Endodermal cell (in vitro differentiated cells): Measurements from ENCODE around the gene PTPRT. TPM values are rescaled to one million over a fixed set of nuclear protein-coding genes. Genes with fewer than 3 reads are reported as not detected.

Experiments used
- DNase-seq: peaks from one replicate; pipeline ENCODE4 v3.0.0-alpha.2; 2017
- H3K27ac ChIP-seq: 2 replicates; pipeline ENCODE4 v1.5.1; 2013; ENCODE audit warnings: mild to moderate bottlenecking, low read depth, low read length, moderate library complexity
- H3K27me3 ChIP-seq: 2 replicates; pipeline ENCODE4 v1.6.1; 2013; ENCODE audit warnings: mild to moderate bottlenecking, low read length, moderate library complexity; ENCODE audit not compliant: insufficient read depth, control insufficient read depth, poor library complexity, severe bottlenecking
- H3K36me3 ChIP-seq: 2 replicates; pipeline ENCODE4 v1.7.0; 2013; ENCODE audit warnings: mild to moderate bottlenecking, low read length, moderate library complexity; ENCODE audit not compliant: control insufficient read depth, insufficient read depth
- H3K4me1 ChIP-seq: one replicate; pipeline ENCODE4 v1.7.0; 2013; ENCODE audit warnings: low read length; ENCODE audit not compliant: control insufficient read depth, insufficient read depth
- H3K4me3 ChIP-seq: 2 replicates; pipeline ENCODE4 v1.5.1; 2013; ENCODE audit warnings: mild to moderate bottlenecking, low read length, moderate library complexity
- H3K9ac ChIP-seq: 2 replicates; pipeline ENCODE4 v1.6.1; 2013; ENCODE audit warnings: mild to moderate bottlenecking, low read length, moderate library complexity; ENCODE audit not compliant: poor library complexity, severe bottlenecking; ENCODE audit errors: extremely low read depth
- H3K9me3 ChIP-seq: 2 replicates; pipeline ENCODE4 v1.6.1; 2013; ENCODE audit warnings: mild to moderate bottlenecking, low read length, moderate library complexity; ENCODE audit not compliant: control insufficient read depth
- H3K27ac Mint-ChIP-seq: 2 replicates; pipeline ENCODE4 v1.8.0; 2020; ENCODE audit warnings: mixed read lengths
- H3K27me3 Mint-ChIP-seq: 2 replicates; pipeline ENCODE4 v1.8.0; 2021; ENCODE audit warnings: mild to moderate bottlenecking, mixed read lengths; ENCODE audit not compliant: insufficient read depth
- H3K36me3 Mint-ChIP-seq: 2 replicates; pipeline ENCODE4 v1.8.0; 2020; ENCODE audit warnings: low read depth, mixed read lengths
- H3K4me1 Mint-ChIP-seq: 2 replicates; pipeline ENCODE4 v1.8.0; 2020; ENCODE audit warnings: mixed read lengths
- H3K4me3 Mint-ChIP-seq: 2 replicates; pipeline ENCODE4 v1.8.0; 2020; ENCODE audit warnings: mild to moderate bottlenecking, moderate library complexity, mixed read lengths
- H3K9me3 Mint-ChIP-seq: 2 replicates; pipeline ENCODE4 v1.8.0; 2020; ENCODE audit warnings: mild to moderate bottlenecking, mixed read lengths
- WGBS, 2 experiments: methylation state at CpG; one replicate each; pipeline versions ENCODE4 v1.1.5 to v1.1.7; 2013; ENCODE audit warnings: missing lambda C conversion rate in 2 of 2, mixed read lengths in 1 of 2; ENCODE audit not compliant: insufficient coverage in 1 of 2, insufficient read length in 1 of 2; 5-methylcytosine and 5-hydroxymethylcytosine counted together
- total RNA-seq, 2 donors: library from RNA; stranded (reverse); fragmentation: NEBNext Ultra II Directional in 1 of 2; extraction: Animal tissue kit (Norgen Biotek cat#: 25700) in 1 of 2; gene quantifications; 2 replicates in 1 of 2; 3 replicates in 1 of 2; pipeline ENCODE4 v1.2.1, GENCODE V29; 2021
- TF ChIP-seq, protein P1 (sequence below): fragments of 200-600 bp; sonication (generic); conservative IDR thresholded peaks from 2 replicates; pipeline ENCODE4 v1.5.0; 2021; ENCODE audit warnings: antibody characterized with exemption, mild to moderate bottlenecking

The PTPRT gene
- total RNA-seq, 2 donors from 2014 or later, result 2.3 to 2.7 TPM

DNA sequence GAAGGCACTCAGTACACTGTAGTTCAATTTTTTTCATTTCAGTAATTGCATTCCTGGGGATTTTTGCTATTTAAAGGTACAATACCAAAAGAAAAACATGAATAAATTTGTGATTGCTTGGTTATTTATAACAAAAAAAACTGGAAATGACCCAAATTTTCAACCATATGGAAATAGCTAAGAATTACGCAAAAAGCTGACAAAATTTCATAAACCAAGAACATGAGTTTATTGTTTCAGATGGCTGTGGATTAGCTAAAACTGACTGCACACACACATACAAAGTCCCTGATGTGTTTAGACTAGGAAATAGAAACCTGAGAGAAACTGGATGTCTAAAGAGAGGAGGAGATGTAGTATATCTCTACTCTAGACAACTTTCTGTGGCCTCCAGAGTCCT lies 853.1 kb downstream of the PTPRT start:
- Histone ChIP-seq H3K9ac (no peak overlapping the region), H3K9me3 (no peaks in the 10 kb centered on the region), H3K4me1 (no peaks in the 10 kb centered on the region), H3K27me3 (no peaks in the 10 kb centered on the region), H3K4me3 (no peak overlapping the region), H3K36me3 (no peaks in the 10 kb centered on the region), H3K27ac (no peak overlapping the region)
- Mint-ChIP-seq H3K4me3 (no peak overlapping the region), H3K27ac (no peak overlapping the region), H3K27me3 (no peaks in the 10 kb centered on the region), H3K36me3 (no peaks in the 10 kb centered on the region), H3K4me1 (no peaks in the 10 kb centered on the region), H3K9me3 (peaks cover 7% of the 10 kb centered on the region)
- TF ChIP-seq, protein P1, sequence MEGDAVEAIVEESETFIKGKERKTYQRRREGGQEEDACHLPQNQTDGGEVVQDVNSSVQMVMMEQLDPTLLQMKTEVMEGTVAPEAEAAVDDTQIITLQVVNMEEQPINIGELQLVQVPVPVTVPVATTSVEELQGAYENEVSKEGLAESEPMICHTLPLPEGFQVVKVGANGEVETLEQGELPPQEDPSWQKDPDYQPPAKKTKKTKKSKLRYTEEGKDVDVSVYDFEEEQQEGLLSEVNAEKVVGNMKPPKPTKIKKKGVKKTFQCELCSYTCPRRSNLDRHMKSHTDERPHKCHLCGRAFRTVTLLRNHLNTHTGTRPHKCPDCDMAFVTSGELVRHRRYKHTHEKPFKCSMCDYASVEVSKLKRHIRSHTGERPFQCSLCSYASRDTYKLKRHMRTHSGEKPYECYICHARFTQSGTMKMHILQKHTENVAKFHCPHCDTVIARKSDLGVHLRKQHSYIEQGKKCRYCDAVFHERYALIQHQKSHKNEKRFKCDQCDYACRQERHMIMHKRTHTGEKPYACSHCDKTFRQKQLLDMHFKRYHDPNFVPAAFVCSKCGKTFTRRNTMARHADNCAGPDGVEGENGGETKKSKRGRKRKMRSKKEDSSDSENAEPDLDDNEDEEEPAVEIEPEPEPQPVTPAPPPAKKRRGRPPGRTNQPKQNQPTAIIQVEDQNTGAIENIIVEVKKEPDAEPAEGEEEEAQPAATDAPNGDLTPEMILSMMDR, result no peak
- no peak for DNase-seq
- WGBS, 2 experiments, result 100% methylated on average over 1 of the region's 1 CpG; no CpG with 5 or more reads in 1 of the 2 experiments

DNA sequence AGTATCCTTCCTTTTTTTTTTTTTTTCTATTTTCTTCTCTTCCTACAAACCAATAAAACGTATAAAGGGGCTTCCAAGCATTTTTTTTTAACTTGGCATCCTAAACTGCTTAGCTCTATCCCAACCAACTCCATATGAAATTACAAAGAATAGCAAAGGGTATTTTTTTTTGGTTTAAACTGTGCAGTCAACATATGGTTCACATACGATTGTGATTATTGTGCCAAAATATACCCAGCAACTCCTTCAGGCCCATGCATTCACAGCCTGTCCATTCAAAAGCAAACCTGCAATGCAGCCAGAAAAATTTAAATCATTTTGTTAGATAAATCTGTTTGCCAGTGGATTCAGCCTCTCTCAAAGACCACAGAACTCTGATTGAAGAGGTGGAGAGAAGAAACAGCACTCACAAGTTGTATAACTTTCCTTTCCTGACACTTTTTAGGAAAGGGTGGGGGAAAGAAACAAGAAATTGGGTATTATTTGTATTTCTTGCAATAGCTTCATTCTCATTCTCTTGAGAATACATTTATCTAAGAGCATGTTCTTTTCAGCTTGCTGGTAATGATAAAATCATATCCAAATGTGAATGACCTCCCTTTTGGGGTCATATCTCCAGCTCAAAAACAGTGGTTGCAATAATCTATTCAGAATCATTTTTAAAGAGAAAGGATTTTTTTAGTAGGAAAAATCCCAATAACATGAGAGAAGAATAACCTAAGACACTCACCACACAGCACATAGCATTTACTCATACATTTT lies 870.3 kb downstream of the PTPRT start:
- no peak for DNase-seq
- Histone ChIP-seq H3K36me3 (no peaks in the 10 kb centered on the region), H3K9me3 (peaks cover 12% of the 10 kb centered on the region), H3K27ac (no peak overlapping the region), H3K4me3 (no peak overlapping the region), H3K9ac (no peak overlapping the region), H3K27me3 (no peaks in the 10 kb centered on the region), H3K4me1 (no peaks in the 10 kb centered on the region)
- Mint-ChIP-seq H3K9me3 (no peaks in the 10 kb centered on the region), H3K4me1 (peaks cover 13% of the 10 kb centered on the region), H3K4me3 (no peak overlapping the region), H3K36me3 (no peaks in the 10 kb centered on the region), H3K27ac (no peak overlapping the region), H3K27me3 (no peaks in the 10 kb centered on the region)
- WGBS, 2 experiments, result 89% methylated on average over 2 of the region's 2 CpGs; no CpG with 5 or more reads in 1 of the 2 experiments
- TF ChIP-seq, protein P1, result no peak

DNA sequence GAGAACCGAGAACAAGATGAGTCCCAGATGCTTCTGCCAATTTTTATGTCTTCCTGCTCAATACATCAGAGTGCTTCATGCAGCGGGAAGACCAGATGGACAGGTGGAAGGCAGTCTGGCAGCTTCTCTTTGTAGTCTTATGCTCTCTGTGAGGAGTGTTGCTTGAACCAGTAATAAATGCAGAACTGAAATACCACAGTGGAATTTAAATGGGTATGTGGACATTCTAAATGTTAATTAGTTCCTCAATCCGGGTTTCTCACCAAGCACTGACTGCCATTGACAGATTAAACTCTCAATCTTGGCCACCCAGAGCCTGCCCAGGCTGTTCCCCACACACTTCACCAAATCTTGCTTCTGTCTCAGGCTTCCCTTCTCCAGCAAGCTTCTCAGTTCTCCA lies 876.0 kb downstream of the PTPRT start:
- H3K4me3 Mint-ChIP-seq, result no peak overlapping the region
- no peaks in the 10 kb centered on the region for H3K36me3 Mint-ChIP-seq
- no peaks in the 10 kb centered on the region for H3K9me3 Mint-ChIP-seq
- Histone ChIP-seq H3K36me3 (no peaks in the 10 kb centered on the region), H3K4me1 (no peaks in the 10 kb centered on the region), H3K9ac (no peak overlapping the region), H3K9me3 (peaks cover 16% of the 10 kb centered on the region), H3K4me3 (no peak overlapping the region), H3K27ac (no peak overlapping the region), H3K27me3 (no peaks in the 10 kb centered on the region)
- 72 to 96% methylated on average over 3 of the region's 3 CpGs for WGBS, 2 experiments
- TF ChIP-seq, protein P1, result no peak
- no peak for DNase-seq
- no peak overlapping the region for H3K27ac Mint-ChIP-seq
- H3K27me3 Mint-ChIP-seq, result peaks cover 2% of the 10 kb centered on the region
- H3K4me1 Mint-ChIP-seq, result peaks cover 16% of the 10 kb centered on the region
